Epithelial cell of umbilical artery (primary cell): ENCODE measurements around the gene ABCA7. TPM values are rescaled to one million over a fixed set of nuclear protein-coding genes. Genes with fewer than 3 reads are reported as not detected.

Source experiments
- total RNA-seq: library from RNA; depleted of rRNA; stranded (reverse); fragments of >200 nt; gene quantifications from 2 replicates; pipeline ENCODE4 v1.2.3, GENCODE V29; 2014

Gene ABCA7, protein sequence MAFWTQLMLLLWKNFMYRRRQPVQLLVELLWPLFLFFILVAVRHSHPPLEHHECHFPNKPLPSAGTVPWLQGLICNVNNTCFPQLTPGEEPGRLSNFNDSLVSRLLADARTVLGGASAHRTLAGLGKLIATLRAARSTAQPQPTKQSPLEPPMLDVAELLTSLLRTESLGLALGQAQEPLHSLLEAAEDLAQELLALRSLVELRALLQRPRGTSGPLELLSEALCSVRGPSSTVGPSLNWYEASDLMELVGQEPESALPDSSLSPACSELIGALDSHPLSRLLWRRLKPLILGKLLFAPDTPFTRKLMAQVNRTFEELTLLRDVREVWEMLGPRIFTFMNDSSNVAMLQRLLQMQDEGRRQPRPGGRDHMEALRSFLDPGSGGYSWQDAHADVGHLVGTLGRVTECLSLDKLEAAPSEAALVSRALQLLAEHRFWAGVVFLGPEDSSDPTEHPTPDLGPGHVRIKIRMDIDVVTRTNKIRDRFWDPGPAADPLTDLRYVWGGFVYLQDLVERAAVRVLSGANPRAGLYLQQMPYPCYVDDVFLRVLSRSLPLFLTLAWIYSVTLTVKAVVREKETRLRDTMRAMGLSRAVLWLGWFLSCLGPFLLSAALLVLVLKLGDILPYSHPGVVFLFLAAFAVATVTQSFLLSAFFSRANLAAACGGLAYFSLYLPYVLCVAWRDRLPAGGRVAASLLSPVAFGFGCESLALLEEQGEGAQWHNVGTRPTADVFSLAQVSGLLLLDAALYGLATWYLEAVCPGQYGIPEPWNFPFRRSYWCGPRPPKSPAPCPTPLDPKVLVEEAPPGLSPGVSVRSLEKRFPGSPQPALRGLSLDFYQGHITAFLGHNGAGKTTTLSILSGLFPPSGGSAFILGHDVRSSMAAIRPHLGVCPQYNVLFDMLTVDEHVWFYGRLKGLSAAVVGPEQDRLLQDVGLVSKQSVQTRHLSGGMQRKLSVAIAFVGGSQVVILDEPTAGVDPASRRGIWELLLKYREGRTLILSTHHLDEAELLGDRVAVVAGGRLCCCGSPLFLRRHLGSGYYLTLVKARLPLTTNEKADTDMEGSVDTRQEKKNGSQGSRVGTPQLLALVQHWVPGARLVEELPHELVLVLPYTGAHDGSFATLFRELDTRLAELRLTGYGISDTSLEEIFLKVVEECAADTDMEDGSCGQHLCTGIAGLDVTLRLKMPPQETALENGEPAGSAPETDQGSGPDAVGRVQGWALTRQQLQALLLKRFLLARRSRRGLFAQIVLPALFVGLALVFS (N-terminal part only)
- total RNA-seq = 4.5 and 5.2 TPM in 2 replicates

DNA sequence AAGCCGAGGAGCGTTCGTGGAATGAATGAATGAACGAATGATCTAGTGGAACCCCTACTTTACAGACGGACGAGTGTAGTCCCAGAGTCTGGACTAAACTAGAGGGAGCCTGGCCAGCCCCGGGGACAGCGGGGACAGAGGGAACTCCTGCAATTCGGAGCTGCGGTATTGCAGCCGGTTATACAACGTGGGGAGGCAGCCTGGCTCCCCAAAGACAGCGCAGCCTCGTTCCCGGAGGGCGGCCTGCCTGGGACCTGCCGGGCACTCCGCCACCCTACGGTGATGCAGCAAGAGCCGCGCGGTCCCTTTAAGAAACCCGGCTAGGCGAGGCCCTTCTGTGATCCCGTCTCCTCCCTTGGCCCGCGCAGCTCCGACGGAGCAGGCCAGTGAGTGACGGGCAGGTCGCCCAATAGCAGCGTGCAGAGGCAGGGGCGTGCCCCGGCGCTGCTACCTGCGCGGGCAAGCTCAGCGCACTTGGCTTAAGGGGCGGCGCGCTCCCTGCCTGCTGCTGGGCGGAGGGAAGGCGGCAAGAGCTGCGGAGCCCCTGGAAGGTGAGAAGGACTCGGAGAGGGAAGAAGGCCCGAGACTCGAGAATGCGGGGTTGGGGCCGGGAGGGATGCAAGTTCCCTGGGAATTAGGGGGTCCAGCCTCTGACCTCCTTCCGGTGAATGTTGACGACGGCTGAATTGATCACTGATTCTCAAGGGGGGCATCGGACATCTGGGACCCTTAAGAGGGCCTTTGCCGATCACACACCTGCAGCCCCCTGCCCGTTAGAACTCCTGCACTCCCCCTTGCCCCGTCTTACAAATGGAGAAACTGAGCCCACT is at the start of gene ABCA7:
TSS of gene ABCA7 (plus strand) at position 462 of the 830 bp plus-strand sequence. CDS start 1,255 bp downstream, outside the sequence.

DNA sequence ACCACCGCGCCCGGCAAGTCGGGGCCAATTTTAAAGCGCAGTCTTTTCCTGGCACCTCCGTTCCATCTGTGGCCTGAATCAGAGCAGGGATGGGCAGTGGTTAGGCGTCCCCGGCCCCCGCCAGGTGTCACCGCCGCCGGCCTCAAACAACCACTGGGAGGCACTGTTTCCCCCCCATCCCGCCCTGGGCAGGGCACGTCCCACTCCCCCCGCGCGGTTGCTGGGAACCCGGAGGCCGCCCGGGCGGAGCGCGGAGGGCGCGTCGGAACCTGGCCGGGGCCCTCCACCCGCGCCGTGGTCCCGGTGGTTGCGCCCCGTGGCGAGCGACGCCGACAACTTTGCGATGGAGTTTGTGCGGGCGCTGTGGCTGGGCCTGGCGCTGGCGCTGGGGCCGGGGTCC is 39.8 kb upstream of the ABCA7 start, which contains the start of gene GRIN3B:
TSS of gene GRIN3B (plus strand) at position 325 of the 400 bp plus-strand sequence. CDS start at position 344, 19 bp downstream.

DNA sequence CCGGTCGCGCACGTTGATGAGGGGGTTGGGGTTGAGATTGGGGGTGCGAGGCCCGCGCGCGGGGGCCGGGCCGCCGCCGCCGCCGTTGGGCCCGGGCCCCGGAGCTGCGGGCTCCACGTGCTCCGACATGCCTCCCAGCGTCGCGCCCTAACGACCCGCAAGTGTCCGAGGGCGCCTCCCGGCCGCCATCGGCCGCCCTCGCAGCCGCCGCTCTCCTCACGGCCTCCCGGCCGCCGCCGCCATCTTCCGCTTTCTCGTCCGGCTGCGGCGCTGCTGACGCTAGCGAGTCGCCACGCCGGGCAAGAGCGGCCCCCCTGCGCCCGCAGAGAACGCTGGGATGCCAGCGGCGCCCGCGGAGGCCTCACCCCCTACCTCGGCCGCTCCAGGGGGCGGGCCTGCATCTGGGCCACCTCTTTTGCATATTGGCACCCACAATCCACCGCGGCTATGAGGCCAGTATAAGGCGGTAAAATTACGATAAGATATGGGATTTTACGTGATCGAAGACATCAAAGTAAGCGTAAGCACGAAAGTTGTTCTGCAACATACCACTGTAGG is 19.0 kb upstream of the ABCA7 start, which contains the start of gene TMEM259:
TSS of gene TMEM259 (minus strand) at position 256 of the 558 bp plus-strand sequence. CDS start at position 129, 127 bp downstream.

GRCh38 chr19:1025960-1026782 is 13.7 kb upstream of the ABCA7 start, which contains the start of gene CNN2:
Gene CNN2 (plus strand): TSS chr19:1026608. CDS start chr19:1026662, 54 bp downstream.

GRCh38 chr19:1066748-1067340 is 26.9 kb downstream of the ABCA7 start, which contains the start of gene ARHGAP45:
Gene ARHGAP45 (plus strand): TSS chr19:1067167. CDS start chr19:1067406, 239 bp downstream.

GRCh38 chr19:1094978-1095701 is 55.2 kb downstream of the ABCA7 start, which contains the start of gene POLR2E:
Gene POLR2E (minus strand): TSS chr19:1095375. CDS start chr19:1095315, 60 bp downstream.

GRCh38 chr19:1103708-1104310 is 63.9 kb downstream of the ABCA7 start, which contains the start of gene GPX4:
Gene GPX4 (plus strand): TSS chr19:1103994. CDS start chr19:1104044, 50 bp downstream.

Other genes with a start within 250 kb of the ABCA7 start
- gene PTBP1, start 242.7 kb upstream of the ABCA7 start, total RNA-seq = 107 and 220 TPM in 2 replicates
- 0.15 and 0.97 TPM in 2 replicates for gene PLPPR3, start 218.2 kb upstream of the ABCA7 start, total RNA-seq
- not detected in 2 replicates for gene AZU1, start 212.3 kb upstream of the ABCA7 start, total RNA-seq
- not detected in 2 replicates for gene PRTN3, start 199.1 kb upstream of the ABCA7 start, total RNA-seq
- not detected in 2 replicates for gene ELANE, start 187.8 kb upstream of the ABCA7 start, total RNA-seq
- gene CFD, start 180.4 kb upstream of the ABCA7 start, total RNA-seq = 0.30 and 1.3 TPM in 2 replicates
- 17.2 and 23.4 TPM in 2 replicates for gene MED16, start 146.9 kb upstream of the ABCA7 start, total RNA-seq
- not detected in 2 replicates for gene RNU6-9, start 146.6 kb upstream of the ABCA7 start, total RNA-seq
- gene R3HDM4, start 126.9 kb upstream of the ABCA7 start, total RNA-seq = 14.0 and 18.8 TPM in 2 replicates
- not detected in 2 replicates for gene KISS1R, start 122.8 kb upstream of the ABCA7 start, total RNA-seq
- gene ARID3A, start 114.1 kb upstream of the ABCA7 start, total RNA-seq = 2.7 and 7.1 TPM in 2 replicates
- 83.3 and 118 TPM in 2 replicates for gene WDR18, start 55.8 kb upstream of the ABCA7 start, total RNA-seq
- gene GRIN3B, start 39.7 kb upstream of the ABCA7 start, total RNA-seq = 0.65 TPM in 1 of 2 replicates, not detected in the other
- 52.3 and 57.5 TPM in 2 replicates for gene TMEM259, start 19.0 kb upstream of the ABCA7 start, total RNA-seq
- gene RNU6-2, start 18.6 kb upstream of the ABCA7 start, total RNA-seq = not detected in 2 replicates
- gene CNN2, start 13.5 kb upstream of the ABCA7 start, total RNA-seq = 120 and 173 TPM in 2 replicates
- gene ARHGAP45, start 27.1 kb downstream of the ABCA7 start, total RNA-seq = 10.1 and 10.5 TPM in 2 replicates
- 88.0 and 145 TPM in 2 replicates for gene POLR2E, start 55.3 kb downstream of the ABCA7 start, total RNA-seq
- 323 and 461 TPM in 2 replicates for gene GPX4, start 63.9 kb downstream of the ABCA7 start, total RNA-seq
- gene SBNO2, start 134.2 kb downstream of the ABCA7 start, total RNA-seq = 28.3 and 31.0 TPM in 2 replicates
- 89.0 and 103 TPM in 2 replicates for gene STK11, start 165.7 kb downstream of the ABCA7 start, total RNA-seq
- gene CBARP, start 197.9 kb downstream of the ABCA7 start, total RNA-seq = 1.6 and 2.6 TPM in 2 replicates
- 18.1 and 28.9 TPM in 2 replicates for gene ATP5F1D, start 201.6 kb downstream of the ABCA7 start, total RNA-seq
- 16.6 and 39.8 TPM in 2 replicates for gene MIDN, start 208.5 kb downstream of the ABCA7 start, total RNA-seq
- 147 and 208 TPM in 2 replicates for gene CIRBP, start 229.2 kb downstream of the ABCA7 start, total RNA-seq
- gene FAM174C, start 235.4 kb downstream of the ABCA7 start, total RNA-seq = 15.2 and 22.7 TPM in 2 replicates
- gene EFNA2, start 245.8 kb downstream of the ABCA7 start, total RNA-seq = 0.97 TPM in 1 of 2 replicates, not detected in the other